K562 (cell line): ENCODE results near the gene TRMT44. TPM values are rescaled to one million over a fixed set of nuclear protein-coding genes. Genes with fewer than 3 reads are reported as not detected.
A peak's percentile ranks its signal among the peaks of the same experiment; 100 is the strongest.

ENCODE experiments used
- ATAC-seq: fragments of 200-7000 bp; cut with Tn5 transposase; 3 replicates; pipeline ENCODE4 v1.9.1; 2020; ENCODE audit warnings: moderate library complexity
- BruUV-seq: library from RNA; stranded (reverse); fragments of 400-500 nt; replicated peaks from 2 replicates; lab custom pipeline; 2021; lab: Mats Ljungman, UMichigan
- CTCF ChIA-PET: fragments of 300-600 bp; formaldehyde crosslinking; extraction: SDS; loops from one replicate; lab custom pipeline; 2021; ENCODE audit warnings: low intra/inter-chr PET ratio; lab: Yijun Ruan, JAX
- POLR2A ChIA-PET: fragments of 300-600, 350-650 bp; sonication (Branson Sonifier 250); formaldehyde crosslinking; extraction: SDS; loops from one replicate; lab custom pipeline; 2021; ENCODE audit warnings: antibody characterized with exemption, inconsistent platforms; lab: Yijun Ruan, JAX
- DNase-seq, 4 experiments: peaks; one replicate each; pipeline versions ENCODE4 v3.0.0 to v3.0.0-alpha.2; 2011 to 2018; ENCODE audit warnings: low spot score in 3 of 4, mixed read lengths in 3 of 4; ENCODE audit errors: extremely low read depth in 1 of 4
- FAIRE-seq: peaks from 2 replicates; lab custom pipeline; 2011; peaks lifted over from hg19 to GRCh38; lab: Jason Lieb, UNC
- H2AFZ ChIP-seq: 2 replicates; pipeline ENCODE4 v1.6.0; 2011; ENCODE audit warnings: low read depth, low read length, control low read depth, inconsistent platforms
- H3K27ac ChIP-seq: fragments of 200-600 bp; 3 replicates; pipeline ENCODE4 v1.8.0; 2011; ENCODE audit warnings: low read depth, mild to moderate bottlenecking, control low read depth, inconsistent platforms, low read length, moderate library complexity, mixed read lengths; ENCODE audit errors: extremely low read depth
- H3K27me3 ChIP-seq, 2 experiments: fragments of 300-600 bp in 1 of 2; 2 replicates in 1 of 2; 3 replicates in 1 of 2; pipeline versions ENCODE4 v1.6.0 to v1.8.0; 2011; ENCODE audit warnings: inconsistent platforms in 2 of 2, low read length in 2 of 2, mild to moderate bottlenecking in 1 of 2, mixed read lengths in 1 of 2, moderate library complexity in 1 of 2; ENCODE audit not compliant: control insufficient read depth in 2 of 2, insufficient read depth in 2 of 2
- H3K36me3 ChIP-seq: fragments of 300-600 bp; 3 replicates; pipeline ENCODE4 v1.8.0; 2011; ENCODE audit warnings: mild to moderate bottlenecking, low read length, inconsistent platforms; ENCODE audit not compliant: control insufficient read depth, insufficient read depth
- H3K4me1 ChIP-seq, 2 experiments: fragments of 200-600 bp in 1 of 2; replicated peaks in 1 of 2; 2 replicates in 1 of 2; 3 replicates in 1 of 2; pipeline versions ENCODE4 v1.5.1 to v1.8.0; 2011; ENCODE audit warnings: inconsistent platforms in 2 of 2, low read length in 2 of 2, mild to moderate bottlenecking in 1 of 2, mixed read lengths in 1 of 2, moderate library complexity in 1 of 2; ENCODE audit not compliant: control insufficient read depth in 2 of 2, insufficient read depth in 2 of 2
- H3K4me2 ChIP-seq: 2 replicates; pipeline ENCODE4 v1.6.1; 2011; ENCODE audit warnings: low read length, control low read depth, inconsistent platforms, mixed read lengths; ENCODE audit not compliant: insufficient read depth
- H3K4me3 ChIP-seq: fragments of 200-600 bp; sonication (generic), shearing (Covaris generic); 2 replicates; pipeline ENCODE4 v1.5.1; 2016; ENCODE audit warnings: control low read depth, inconsistent platforms
- H3K79me2 ChIP-seq: fragments of 200-600 bp; 3 replicates; pipeline ENCODE4 v1.8.0; 2011; ENCODE audit warnings: low read length, inconsistent platforms; ENCODE audit not compliant: control insufficient read depth, insufficient read depth
- H3K9ac ChIP-seq, 2 experiments: 2 replicates each; pipeline versions ENCODE4 v1.6.0 to v1.6.1; 2011; ENCODE audit warnings: low read depth in 2 of 2, low read length in 2 of 2, control low read depth in 1 of 2, inconsistent platforms in 1 of 2, mild to moderate bottlenecking in 1 of 2, mixed read lengths in 1 of 2; ENCODE audit not compliant: insufficient read depth in 1 of 2
- H3K9me1 ChIP-seq: one replicate; pipeline ENCODE4 v1.6.0; 2011; ENCODE audit warnings: inconsistent platforms, mild to moderate bottlenecking, low read length, moderate library complexity; ENCODE audit not compliant: control insufficient read depth, insufficient read depth
- H3K9me3 ChIP-seq: replicated peaks from 2 replicates; pipeline ENCODE4 v1.5.1; 2011; ENCODE audit warnings: low read depth, low read length, inconsistent platforms; ENCODE audit not compliant: control insufficient read depth, insufficient read depth
- H4K20me1 ChIP-seq: replicated peaks from 2 replicates; pipeline ENCODE4 v1.6.1; 2011; ENCODE audit warnings: low read length, inconsistent platforms, mixed read lengths; ENCODE audit not compliant: control insufficient read depth, insufficient read depth
- CREM ChIP-seq: IDR thresholded peaks from 2 replicates; pipeline ENCODE4 v1.6.1; 2014; ENCODE audit warnings: antibody characterized with exemption, low read depth
- E2F1 ChIP-seq: sonication (generic); formaldehyde crosslinking; IDR thresholded peaks from 2 replicates; pipeline ENCODE4 v1.8.1; 2023; ENCODE audit warnings: mild to moderate bottlenecking, missing genetic modification reagents, moderate library complexity
- FOXP4 ChIP-seq: sonication (generic); formaldehyde crosslinking; IDR thresholded peaks from 2 replicates; pipeline ENCODE4 v1.8.0; 2022; ENCODE audit warnings: mild to moderate bottlenecking, missing genetic modification reagents, borderline replicate concordance
- MLLT1 ChIP-seq, 2 experiments: fragments of 450-650 bp; IDR thresholded peaks; 2 replicates each; pipeline ENCODE4 v1.6.1; 2016
- MTA3 ChIP-seq: fragments of 450-650 bp; formaldehyde crosslinking; IDR thresholded peaks from 2 replicates; pipeline ENCODE4 v1.6.1; 2017; ENCODE audit warnings: mild to moderate bottlenecking, borderline replicate concordance
- SETDB1 ChIP-seq: IDR thresholded peaks from one replicate; pipeline ENCODE4 v1.6.1; 2012; ENCODE audit warnings: low read length, control low read depth, inconsistent platforms
- SMARCA4 ChIP-seq: fragments of 450-650 bp; IDR thresholded peaks from 2 replicates; pipeline ENCODE4 v1.6.1; 2016
- SMC3 ChIP-seq: conservative IDR thresholded peaks from 2 replicates; pipeline ENCODE4 v1.6.1; 2011; ENCODE audit warnings: low read depth, low read length, improper control_type of control experiment; ENCODE audit not compliant: insufficient read depth
- TGIF2 ChIP-seq: sonication (generic); formaldehyde crosslinking; IDR thresholded peaks from 2 replicates; pipeline ENCODE4 v1.8.1; 2022; ENCODE audit warnings: mild to moderate bottlenecking, missing genetic modification reagents, moderate library complexity
- ZBTB33 ChIP-seq: sonication (generic); formaldehyde crosslinking; IDR thresholded peaks from 2 replicates; pipeline ENCODE4 v1.8.1; 2023; ENCODE audit warnings: mild to moderate bottlenecking, missing genetic modification reagents
- ZNF217 ChIP-seq: sonication (generic); formaldehyde crosslinking; IDR thresholded peaks from 2 replicates; pipeline ENCODE4 v1.8.0; 2022; ENCODE audit warnings: mild to moderate bottlenecking, missing genetic modification reagents
- WGBS: fragments of 100-300 bp; shearing (Covaris generic); methylation state at CpG from one replicate; pipeline ENCODE4 v1.1.6; 2016; ENCODE audit warnings: low coverage, mixed read lengths; ENCODE audit not compliant: insufficient coverage; ENCODE audit errors: missing lambda C conversion rate; 5-methylcytosine and 5-hydroxymethylcytosine counted together
- in situ Hi-C: fragments of 300-500 bp; cut with MboI; formaldehyde crosslinking; loops from 4 replicates; pipeline ENCODE4 v1.15.0; 2018; ENCODE audit warnings: inconsistent platforms, mixed read lengths
- intact Hi-C: fragments of 100-400 bp; cut with micrococcal nuclease; formaldehyde crosslinking; loops from 2 replicates; pipeline ENCODE4 v1.14.2; 2022
- polyA plus RNA-seq, 8 experiments: library from polyadenylated mRNA; depleted of rRNA in 4 of 8; stranded (reverse) in 5 of 8; unstranded in 3 of 8; fragments of >200 nt; fragmentation: Nextera tagmentation in 2 of 8; fragmentation: Illumina TruSeq in 1 of 8; extraction: Ambion mirVana in 2 of 8; extraction: Trizol in 1 of 8; gene quantifications; 2 replicates each; pipeline versions ENCODE4 v1.2.1 to v1.2.3, GENCODE V29; 2011 to 2014; ENCODE audit warnings: inconsistent platforms in 1 of 8, missing spikeins in 1 of 8
- total RNA-seq, 7 experiments: library from RNA; depleted of rRNA in 6 of 7; stranded (reverse); fragments of >200 nt in 6 of 7; fragmentation: Illumina TruSeq in 2 of 7; extraction: Trizol in 2 of 7; gene quantifications; 2 replicates each; pipeline versions ENCODE4 v1.2.1 to v1.2.3, GENCODE V29; 2011 to 2021; ENCODE audit warnings: low replicate concordance in 1 of 7

Gene TRMT44
- total and polyA plus RNA-seq, 9 of the 15 experiments (the other 6 are each of a cell fraction or from before 2014, with no cell fraction given), result 1.2 to 18.6 (median 10.0) TPM

GRCh38 chr4:8410641-8411271 is 29.8 kb upstream of the TRMT44 start (continued):
- TF ChIP-seq E2F1 (CRISPR knock-in tag) (no peak), MTA3 (peak; percentile 43; the same call in 1 of the 2 replicates), CREM (0 out of 2 replicates have a peak, but pooled peaks have one; percentile 10), SMC3 (peak; percentile 49; the same call in 1 of the 2 replicates)

- BruUV-seq, result no TSS peak
- ChIA-PET POLR2A (interaction anchor here (0.8 to 1.4 kb wide), 4 partner anchors 9 to 171 kb away, joined by 3 to 7 read pairs (median 3); no protein-coding TSS in a partner anchor), CTCF (interaction anchor here (1.4 to 1.6 kb wide), 2 partner anchors 170 to 235 kb away, joined by 5 to 12 read pairs; no protein-coding TSS in a partner anchor)
- Histone ChIP-seq H3K4me1 (peaks cover 16 to 26% of the 10 kb centered on the region in 2 experiments; a peak in 4 of 5 replicates), H3K79me2 (no peaks in the 10 kb centered on the region), H3K9me1 (peaks cover 7% of the 10 kb centered on the region), H3K4me2 (no peak overlapping the region), H3K9ac (peak overlapping the region in 1 of 2 experiments; percentile 2; a peak in 1 of 4 replicates), H3K9me3 (no peaks in the 10 kb centered on the region), H3K27ac (no peak overlapping the region), H4K20me1 (peaks cover 5% of the 10 kb centered on the region; the same call in 1 of the 2 replicates), H3K27me3 (no peaks in the 10 kb centered on the region), H3K4me3 (no peak overlapping the region), H2AFZ (no peak overlapping the region), H3K36me3 (peaks cover 3% of the 10 kb centered on the region; the same call in 1 of the 3 replicates)
- intact Hi-C loops (no loop called here), in situ Hi-C loops (no loop called here)
- no peak for FAIRE-seq
- no peak for DNase-seq
- no peak for ATAC-seq
- WGBS, result 45% methylated on average over 10 of the region's 13 CpGs
- no peak for TF ChIP-seq MLLT1 (IDR thresholded peaks at IDR 0.05)
- TF ChIP-seq ZBTB33 (CRISPR knock-in tag), result no peak
- TF ChIP-seq ZNF217 (CRISPR knock-in tag), result no peak
- TF ChIP-seq SMARCA4, result no peak
- no peak for TF ChIP-seq TGIF2 (CRISPR knock-in tag)
- no peak for TF ChIP-seq SETDB1
- no peak for TF ChIP-seq FOXP4 (CRISPR knock-in tag)
Measured at GRCh38 chr4:8411351-8412180, 29.0 kb upstream of the TRMT44 start.
